ENCODE results near the gene CPPED1.

The CPPED1 gene

GRCh38 chr16:12681653-12682052 is 122.0 kb downstream of the CPPED1 start:
- no peak for DNase-seq (ENCODE audit: low read depth)

- DNase-seq (ENCODE audit: low read depth) = no peak
Measured at GRCh38 chr16:12680531-12680930, 123.2 kb downstream of the CPPED1 start.

- DNase-seq (ENCODE audit: low read depth) = no peak
Measured at GRCh38 chr16:12679660-12680272, 123.9 kb downstream of the CPPED1 start.

- no peak for DNase-seq (ENCODE audit: low read depth)
Measured at GRCh38 chr16:12678983-12679382, 124.7 kb downstream of the CPPED1 start.

- DNase-seq (ENCODE audit: low read depth) = no peak
Measured at GRCh38 chr16:12677502-12677901, 126.2 kb downstream of the CPPED1 start.

- no peak for DNase-seq (ENCODE audit: low read depth)
Measured at GRCh38 chr16:12675852-12676251, 127.8 kb downstream of the CPPED1 start.

GRCh38 chr16:12675046-12675445 is 128.6 kb downstream of the CPPED1 start:
- no peak for DNase-seq (ENCODE audit: low read depth)

GRCh38 chr16:12674524-12674923 is 129.2 kb downstream of the CPPED1 start:
- no peak for DNase-seq (ENCODE audit: low read depth)

- no peak for DNase-seq (ENCODE audit: low read depth)
Measured at GRCh38 chr16:12674071-12674470, 129.6 kb downstream of the CPPED1 start.

GRCh38 chr16:12673466-12673865 is 130.2 kb downstream of the CPPED1 start:
- DNase-seq (ENCODE audit: low read depth) = no peak

- DNase-seq (ENCODE audit: low read depth) = no peak
Measured at GRCh38 chr16:12672986-12673385, 130.7 kb downstream of the CPPED1 start.

- DNase-seq (ENCODE audit: low read depth) = no peak
Measured at GRCh38 chr16:12669908-12670307, 133.8 kb downstream of the CPPED1 start.

GRCh38 chr16:12667909-12668308 is 135.8 kb downstream of the CPPED1 start:
- no peak for DNase-seq (ENCODE audit: low read depth)

- no peak for DNase-seq (ENCODE audit: low read depth)
Measured at GRCh38 chr16:12664164-12664733, 139.4 kb downstream of the CPPED1 start.

GRCh38 chr16:12661656-12662172 is 142.0 kb downstream of the CPPED1 start:
- no peak for DNase-seq (ENCODE audit: low read depth)

GRCh38 chr16:12659871-12660270 is 143.8 kb downstream of the CPPED1 start:
- DNase-seq (ENCODE audit: low read depth) = no peak

GRCh38 chr16:12658506-12658905 is 145.2 kb downstream of the CPPED1 start:
- no peak for DNase-seq (ENCODE audit: low read depth)

- no peak for DNase-seq (ENCODE audit: low read depth)
Measured at GRCh38 chr16:12655537-12655936, 148.2 kb downstream of the CPPED1 start.

- no peak for DNase-seq (ENCODE audit: low read depth)
Measured at GRCh38 chr16:12653820-12654392, 149.8 kb downstream of the CPPED1 start.

- no peak for DNase-seq (ENCODE audit: low read depth)
Measured at GRCh38 chr16:12652924-12653323, 150.8 kb downstream of the CPPED1 start.

- DNase-seq (ENCODE audit: low read depth) = no peak
Measured at GRCh38 chr16:12651765-12652512, 151.7 kb downstream of the CPPED1 start.

GRCh38 chr16:12649356-12649755 is 154.3 kb downstream of the CPPED1 start:
- no peak for DNase-seq (ENCODE audit: low read depth)
